CD14-positive monocyte (primary cell): Measurements from ENCODE around the gene DLGAP1. TPM values are rescaled to one million over a fixed set of nuclear protein-coding genes. Genes with fewer than 3 reads are reported as not detected.

Experiments
- DNase-seq, 3 donors: peaks; one replicate each; pipeline ENCODE4 v3.0.0-alpha.2; 2011 to 2022
- H2AFZ ChIP-seq: 2 replicates; pipeline ENCODE4 v1.6.0; 2012; ENCODE audit warnings: mild to moderate bottlenecking, low read depth, low read length, inconsistent platforms; ENCODE audit not compliant: insufficient read depth, poor library complexity, severe bottlenecking
- H3K27ac ChIP-seq, 2 donors: 1 replicate in 1 of 2; 2 replicates in 1 of 2; pipeline ENCODE4 v1.5.1; 2012 to 2013; ENCODE audit warnings: low read length in 2 of 2, control low read depth in 1 of 2, inconsistent platforms in 1 of 2, low read depth in 1 of 2, mild to moderate bottlenecking in 1 of 2
- H3K27me3 ChIP-seq, 2 donors: one replicate each; pipeline versions ENCODE4 v1.6.0 to v1.6.1; 2011 to 2013; ENCODE audit warnings: low read length in 2 of 2; ENCODE audit not compliant: control insufficient read depth in 2 of 2, insufficient read depth in 2 of 2
- H3K36me3 ChIP-seq, 2 donors: replicated peaks in 1 of 2; 1 replicate in 1 of 2; 2 replicates in 1 of 2; pipeline versions ENCODE4 v1.5.1 to v1.6.1; 2012 to 2013; ENCODE audit warnings: low read length in 2 of 2, control low read depth in 1 of 2, inconsistent platforms in 1 of 2, mild to moderate bottlenecking in 1 of 2; ENCODE audit not compliant: insufficient read depth in 2 of 2, control insufficient read depth in 1 of 2
- H3K4me1 ChIP-seq, 2 donors: 1 replicate in 1 of 2; 2 replicates in 1 of 2; pipeline versions ENCODE4 v1.5.1 to v1.6.1; 2012 to 2013; ENCODE audit warnings: low read length in 2 of 2, control low read depth in 1 of 2, inconsistent platforms in 1 of 2, mild to moderate bottlenecking in 1 of 2, moderate library complexity in 1 of 2; ENCODE audit not compliant: insufficient read depth in 2 of 2, control insufficient read depth in 1 of 2
- H3K4me2 ChIP-seq: replicated peaks from 2 replicates; pipeline ENCODE3; 2012; ENCODE audit warnings: low read length, moderate library complexity, mild to moderate bottlenecking; ENCODE audit not compliant: poor library complexity, severe bottlenecking; ENCODE audit errors: extremely low read depth
- H3K4me3 ChIP-seq, 3 experiments: fragments of 200-600 bp in 1 of 3; sonication (generic) in 1 of 3; replicated peaks in 1 of 3; 1 replicate in 2 of 3; 2 replicates in 1 of 3; pipeline ENCODE4 v1.5.1; 2011 to 2013; ENCODE audit warnings: low read length in 3 of 3, mild to moderate bottlenecking in 3 of 3, control low read depth in 2 of 3, low read depth in 2 of 3, inconsistent platforms in 1 of 3, moderate library complexity in 1 of 3
- H3K79me2 ChIP-seq: 2 replicates; pipeline ENCODE4 v1.6.0; 2012; ENCODE audit warnings: mild to moderate bottlenecking, control low read depth, inconsistent platforms, low read length, moderate library complexity; ENCODE audit not compliant: insufficient read depth
- H3K9ac ChIP-seq: 2 replicates; pipeline ENCODE4 v1.6.0; 2017; ENCODE audit warnings: low read length, mild to moderate bottlenecking; ENCODE audit not compliant: insufficient read depth, poor library complexity, severe bottlenecking
- H3K9me3 ChIP-seq, 2 donors: replicated peaks in 1 of 2; 1 replicate in 1 of 2; 2 replicates in 1 of 2; pipeline versions ENCODE4 v1.5.1 to v1.6.1; 2012 to 2013; ENCODE audit warnings: low read length in 2 of 2, control low read depth in 1 of 2; ENCODE audit not compliant: control insufficient read depth in 1 of 2, insufficient read depth in 1 of 2
- H4K20me1 ChIP-seq: 2 replicates; pipeline ENCODE4 v1.6.0; 2012; ENCODE audit warnings: mild to moderate bottlenecking, low read length, control low read depth, moderate library complexity; ENCODE audit not compliant: insufficient read depth
- H3K27ac Mint-ChIP-seq, 7 donors: one replicate each; pipeline ENCODE4 v1.8.0; 2020; ENCODE audit warnings: mild to moderate bottlenecking in 7 of 7, mixed read lengths in 7 of 7, moderate library complexity in 6 of 7, inconsistent platforms in 2 of 7
- H3K27me3 Mint-ChIP-seq, 3 donors: one replicate each; pipeline ENCODE4 v1.8.0; 2021 to 2022; ENCODE audit warnings: low read depth in 3 of 3, mild to moderate bottlenecking in 3 of 3, mixed read lengths in 3 of 3, moderate library complexity in 3 of 3, inconsistent platforms in 1 of 3
- H3K36me3 Mint-ChIP-seq, 2 donors: one replicate each; pipeline ENCODE4 v1.8.0; 2020; ENCODE audit warnings: mixed read lengths in 2 of 2, inconsistent platforms in 1 of 2, mild to moderate bottlenecking in 1 of 2
- H3K4me1 Mint-ChIP-seq: one replicate; pipeline ENCODE4 v1.8.0; 2020; ENCODE audit warnings: mild to moderate bottlenecking, mixed read lengths
- H3K4me3 Mint-ChIP-seq, 2 donors: one replicate each; pipeline ENCODE4 v1.8.0; 2020; ENCODE audit warnings: mild to moderate bottlenecking in 2 of 2, mixed read lengths in 2 of 2, moderate library complexity in 1 of 2
- H3K9me3 Mint-ChIP-seq, 7 donors: one replicate each; pipeline ENCODE4 v1.8.0; 2020 to 2022; ENCODE audit warnings: mixed read lengths in 7 of 7, mild to moderate bottlenecking in 6 of 7, moderate library complexity in 6 of 7, inconsistent platforms in 2 of 7
- CTCF ChIP-seq: fragments of 200-600 bp; IDR thresholded peaks from one replicate; pipeline ENCODE4 v1.8.0; 2022; ENCODE audit warnings: antibody characterized with exemption, mild to moderate bottlenecking
- WGBS: methylation state at CpG from one replicate; pipeline ENCODE4 v1.1.5; 2013; ENCODE audit warnings: missing lambda C conversion rate; ENCODE audit not compliant: insufficient coverage; 5-methylcytosine and 5-hydroxymethylcytosine counted together
- intact Hi-C, 2 donors: fragments of 100-400 bp; cut with micrococcal nuclease; formaldehyde crosslinking; loops; one replicate each; pipeline versions ENCODE4 v1.15.0 to v1.15.1; 2023
- polyA plus RNA-seq, 3 donors: library from polyadenylated mRNA; depleted of rRNA in 1 of 3; unstranded in 2 of 3; stranded (reverse) in 1 of 3; fragments of 300-500 nt in 2 of 3; fragments of >200 nt in 1 of 3; fragmentation: Illumina TruSeq in 2 of 3; gene quantifications; 1 replicate in 2 of 3; 2 replicates in 1 of 3; pipeline ENCODE4 v1.2.3, GENCODE V29; 2012 to 2021

DLGAP1 gene
- polyA plus RNA-seq, 3 donors: 0.09 to 0.42 TPM; not detected in 1

GRCh38 chr18:3577281-3577855 is 877.7 kb downstream of the DLGAP1 start:
- intact Hi-C loops: no loop called here
- Histone ChIP-seq H3K4me2 (no peak overlapping the region), H2AFZ (no peak overlapping the region), H3K9ac (no peak overlapping the region), H3K27ac (no peak overlapping the region), H3K9me3 (no peaks in the 10 kb centered on the region), H3K4me3 (no peak overlapping the region), H3K27me3 (no peaks in the 10 kb centered on the region), H3K4me1 (no peaks in the 10 kb centered on the region), H3K79me2 (no peaks in the 10 kb centered on the region), H3K36me3 (no peaks in the 10 kb centered on the region), H4K20me1 (no peaks in the 10 kb centered on the region)
- DNase-seq: no peak
- H3K27me3 Mint-ChIP-seq: peaks cover 0 to 3% (median 0%) of the 10 kb centered on the region in 3 donors
- H3K36me3 Mint-ChIP-seq: no peaks in the 10 kb centered on the region
- H3K4me3 Mint-ChIP-seq: no peak overlapping the region
- no peaks in the 10 kb centered on the region for H3K4me1 Mint-ChIP-seq
- H3K9me3 Mint-ChIP-seq: peaks cover 0 to 2% (median 0%) of the 10 kb centered on the region in 7 donors
- H3K27ac Mint-ChIP-seq: no peak overlapping the region
- TF ChIP-seq CTCF: no peak
- WGBS: 90% methylated on average over 3 of the region's 4 CpGs

GRCh38 chr18:3572761-3573160 is 882.3 kb downstream of the DLGAP1 start:
- H3K9me3 Mint-ChIP-seq: peaks cover 0 to 2% (median 0%) of the 10 kb centered on the region in 7 donors
- no peak overlapping the region for H3K27ac Mint-ChIP-seq

More at GRCh38 chr18:3572761-3573160, 882.3 kb downstream of the DLGAP1 start:
- peaks cover 0 to 5% (median 2%) of the 10 kb centered on the region in 3 donors for H3K27me3 Mint-ChIP-seq
- no peaks in the 10 kb centered on the region for H3K9me3 ChIP-seq
- no peak for TF ChIP-seq CTCF
- H2AFZ ChIP-seq: no peak overlapping the region
- H3K4me2 ChIP-seq: no peak overlapping the region
- H4K20me1 ChIP-seq: no peaks in the 10 kb centered on the region
- intact Hi-C loops: no loop called here
- H3K9ac ChIP-seq: no peak overlapping the region
- no peak for DNase-seq
- H3K27ac ChIP-seq: no peak overlapping the region
- H3K36me3 Mint-ChIP-seq: no peaks in the 10 kb centered on the region
- no peaks in the 10 kb centered on the region for H3K27me3 ChIP-seq
- WGBS: no CpG with 5 or more reads among the region's 1 CpG
- no peaks in the 10 kb centered on the region for H3K79me2 ChIP-seq
- no peak overlapping the region for H3K4me3 ChIP-seq
- H3K4me1 Mint-ChIP-seq: no peaks in the 10 kb centered on the region
- no peaks in the 10 kb centered on the region for H3K36me3 ChIP-seq
- H3K4me3 Mint-ChIP-seq: no peak overlapping the region
- H3K4me1 ChIP-seq: no peaks in the 10 kb centered on the region
